SU-DHL-6 (cell line): Measurements from ENCODE around the gene NELL2.
A peak's percentile ranks its signal among the peaks of the same experiment; 100 is the strongest.
"Not testable (repeated sequence)": the region's sequence is repeated elsewhere in the genome, so short reads cannot be mapped to it uniquely, and the experiment has no call there.

Source experiments
- H2AFZ ChIP-seq: fragments of 200-600 bp; sonication (generic); 2 replicates; pipeline ENCODE4 v1.6.1; 2014; ENCODE audit warnings: low read depth, mild to moderate bottlenecking, moderate library complexity, mixed read lengths, antibody characterized with exemption, low read length; ENCODE audit not compliant: severe bottlenecking
- H3F3A ChIP-seq: fragments of 200-600 bp; shearing (Covaris generic); 2 replicates; pipeline ENCODE4 v1.6.0; 2016; ENCODE audit warnings: antibody characterized with exemption, mild to moderate bottlenecking; ENCODE audit not compliant: insufficient read depth
- H3K27ac ChIP-seq: fragments of 200-600 bp; sonication (generic); 2 replicates; pipeline ENCODE4 v1.5.1; 2016; ENCODE audit warnings: low read depth, mild to moderate bottlenecking, low read length, moderate library complexity, mixed read lengths
- H3K27me3 ChIP-seq: fragments of 200-600 bp; sonication (generic), shearing (Covaris generic); 2 replicates; pipeline ENCODE4 v1.6.0; 2014; ENCODE audit warnings: mild to moderate bottlenecking, low read length
- H3K36me3 ChIP-seq: fragments of 200-600 bp; sonication (generic); 2 replicates; pipeline ENCODE4 v1.6.1; 2014; ENCODE audit warnings: mild to moderate bottlenecking, low read length, mixed read lengths
- H3K4me2 ChIP-seq: fragments of 300-600, 200-600 bp; shearing (Covaris generic), sonication (generic); 2 replicates; pipeline ENCODE4 v1.6.0; 2014; ENCODE audit warnings: low read length, low read depth, mild to moderate bottlenecking; ENCODE audit not compliant: poor library complexity, severe bottlenecking
- H3K4me3 ChIP-seq: fragments of 200-600 bp; sonication (generic); 2 replicates; pipeline ENCODE4 v1.5.1; 2014; ENCODE audit warnings: antibody characterized with exemption, low read length, mild to moderate bottlenecking, mixed read lengths; ENCODE audit not compliant: insufficient read depth, poor library complexity, severe bottlenecking
- H3K79me2 ChIP-seq: fragments of 200-600 bp; sonication (generic); 2 replicates; pipeline ENCODE4 v1.6.1; 2014; ENCODE audit warnings: mild to moderate bottlenecking, low read length, moderate library complexity; ENCODE audit not compliant: insufficient read depth
- H3K9ac ChIP-seq: fragments of 200-600 bp; sonication (generic); 2 replicates; pipeline ENCODE4 v1.7.0; 2014; ENCODE audit warnings: mild to moderate bottlenecking, low read length
- H3K9me2 ChIP-seq: fragments of 200-600 bp; sonication (generic); replicated peaks from 2 replicates; pipeline ENCODE4 v1.6.1; 2014; ENCODE audit warnings: low read length; ENCODE audit not compliant: insufficient read depth
- H3K9me3 ChIP-seq: fragments of 200-600 bp; sonication (generic); 2 replicates; pipeline ENCODE4 v1.6.1; 2014; ENCODE audit warnings: low read length, mixed read lengths; ENCODE audit not compliant: insufficient read depth
- H4K20me1 ChIP-seq: fragments of 200-600 bp; sonication (generic); 2 replicates; pipeline ENCODE4 v1.6.1; 2014; ENCODE audit warnings: low read depth, mild to moderate bottlenecking, antibody characterized with exemption, low read length, moderate library complexity, mixed read lengths
- EZH2phosphoT487 ChIP-seq: fragments of 200-600 bp; sonication (generic), shearing (Covaris generic); conservative IDR thresholded peaks from 2 replicates; pipeline ENCODE4 v1.6.1; 2018; ENCODE audit warnings: mild to moderate bottlenecking, antibody characterized with exemption, low read length, moderate library complexity, mixed read lengths
- TF ChIP-seq, protein P1 (sequence below): fragments of 200-600 bp; sonication (generic); IDR thresholded peaks from one replicate; pipeline ENCODE4 v1.5.1; 2017; ENCODE audit warnings: antibody characterized with exemption, mild to moderate bottlenecking, low read length, moderate library complexity; ENCODE audit not compliant: insufficient read depth, poor library complexity, severe bottlenecking

The NELL2 gene

DNA sequence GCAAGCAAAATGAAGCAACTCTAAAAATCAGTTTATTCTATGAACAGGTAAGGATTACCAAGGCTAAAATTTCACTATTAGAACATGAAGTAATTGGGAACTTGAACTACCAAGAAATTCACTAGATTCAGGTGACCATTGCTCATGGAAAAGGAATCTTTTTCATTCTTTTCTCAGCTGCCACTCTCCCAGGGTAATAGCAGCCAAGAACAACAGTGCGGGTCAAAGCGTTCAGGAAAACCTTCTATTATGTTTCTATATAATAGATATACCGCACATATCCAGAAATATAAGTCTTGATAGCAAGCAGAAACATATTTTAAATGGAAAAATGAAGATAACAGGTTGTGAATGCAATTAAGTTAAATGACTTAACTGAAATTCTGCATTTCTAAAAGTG is 125.6 kb downstream of the NELL2 start:
- Histone ChIP-seq H3F3A (0 out of 2 replicates have a peak, but pooled peaks cover 3% of the 10 kb centered on the region), H3K27me3 (no peaks in the 10 kb centered on the region)

DNA sequence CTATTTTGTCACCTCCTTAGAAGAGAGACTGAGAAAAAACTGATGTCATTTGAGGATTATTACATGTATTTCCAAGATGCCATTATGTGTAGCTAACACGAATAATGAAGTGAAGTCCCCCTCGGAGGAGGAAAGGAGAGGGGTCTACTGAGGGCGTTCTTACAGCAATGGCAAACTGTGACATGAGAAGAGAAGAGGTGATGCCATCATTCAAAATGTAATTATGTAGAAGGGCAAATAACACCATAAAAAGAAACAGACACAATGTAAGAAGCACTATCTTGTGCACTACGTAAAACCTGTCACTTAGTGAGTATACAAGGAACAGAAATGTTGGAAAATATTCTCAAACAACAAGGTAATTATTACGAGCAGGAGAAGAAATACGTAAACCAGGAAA is 126.5 kb downstream of the NELL2 start:
- Histone ChIP-seq H3K79me2 (no peaks in the 10 kb centered on the region), H3K4me2 (peak overlapping the region; percentile 52), H3K27me3 (no peaks in the 10 kb centered on the region), H3K9me2 (no peaks in the 10 kb centered on the region), H3F3A (0 out of 2 replicates have a peak, but pooled peaks cover 3% of the 10 kb centered on the region), H3K27ac (peak overlapping the region; percentile 38; the same call in 1 of the 2 replicates), H3K9ac (peak overlapping the region; percentile 13; the same call in 1 of the 2 replicates), H4K20me1 (no peaks in the 10 kb centered on the region), H3K36me3 (no peaks in the 10 kb centered on the region), H2AFZ (peak overlapping the region; percentile 8), H3K9me3 (no peaks in the 10 kb centered on the region), H3K4me3 (no peak overlapping the region)
- no peak for TF ChIP-seq EZH2phosphoT487
- TF ChIP-seq, protein P1, sequence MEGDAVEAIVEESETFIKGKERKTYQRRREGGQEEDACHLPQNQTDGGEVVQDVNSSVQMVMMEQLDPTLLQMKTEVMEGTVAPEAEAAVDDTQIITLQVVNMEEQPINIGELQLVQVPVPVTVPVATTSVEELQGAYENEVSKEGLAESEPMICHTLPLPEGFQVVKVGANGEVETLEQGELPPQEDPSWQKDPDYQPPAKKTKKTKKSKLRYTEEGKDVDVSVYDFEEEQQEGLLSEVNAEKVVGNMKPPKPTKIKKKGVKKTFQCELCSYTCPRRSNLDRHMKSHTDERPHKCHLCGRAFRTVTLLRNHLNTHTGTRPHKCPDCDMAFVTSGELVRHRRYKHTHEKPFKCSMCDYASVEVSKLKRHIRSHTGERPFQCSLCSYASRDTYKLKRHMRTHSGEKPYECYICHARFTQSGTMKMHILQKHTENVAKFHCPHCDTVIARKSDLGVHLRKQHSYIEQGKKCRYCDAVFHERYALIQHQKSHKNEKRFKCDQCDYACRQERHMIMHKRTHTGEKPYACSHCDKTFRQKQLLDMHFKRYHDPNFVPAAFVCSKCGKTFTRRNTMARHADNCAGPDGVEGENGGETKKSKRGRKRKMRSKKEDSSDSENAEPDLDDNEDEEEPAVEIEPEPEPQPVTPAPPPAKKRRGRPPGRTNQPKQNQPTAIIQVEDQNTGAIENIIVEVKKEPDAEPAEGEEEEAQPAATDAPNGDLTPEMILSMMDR, result no peak

More for the DNA sequence above, 125.6 kb downstream of the NELL2 start:
- no peaks in the 10 kb centered on the region for H3K9me2 ChIP-seq
- H2AFZ ChIP-seq, result no peak overlapping the region
- no peaks in the 10 kb centered on the region for H3K9me3 ChIP-seq
- no peaks in the 10 kb centered on the region for H4K20me1 ChIP-seq
- peak overlapping the region; percentile 52 for H3K4me2 ChIP-seq
- TF ChIP-seq, protein P1, result no peak
- no peak for TF ChIP-seq EZH2phosphoT487
- H3K9ac ChIP-seq, result 0 out of 2 replicates have a peak overlapping the region, but pooled peaks have one; percentile 13
- H3K4me3 ChIP-seq, result no peak overlapping the region
- no peaks in the 10 kb centered on the region for H3K36me3 ChIP-seq
- H3K79me2 ChIP-seq, result no peaks in the 10 kb centered on the region
- H3K27ac ChIP-seq, result 0 out of 2 replicates have a peak overlapping the region, but pooled peaks have one; percentile 10

DNA sequence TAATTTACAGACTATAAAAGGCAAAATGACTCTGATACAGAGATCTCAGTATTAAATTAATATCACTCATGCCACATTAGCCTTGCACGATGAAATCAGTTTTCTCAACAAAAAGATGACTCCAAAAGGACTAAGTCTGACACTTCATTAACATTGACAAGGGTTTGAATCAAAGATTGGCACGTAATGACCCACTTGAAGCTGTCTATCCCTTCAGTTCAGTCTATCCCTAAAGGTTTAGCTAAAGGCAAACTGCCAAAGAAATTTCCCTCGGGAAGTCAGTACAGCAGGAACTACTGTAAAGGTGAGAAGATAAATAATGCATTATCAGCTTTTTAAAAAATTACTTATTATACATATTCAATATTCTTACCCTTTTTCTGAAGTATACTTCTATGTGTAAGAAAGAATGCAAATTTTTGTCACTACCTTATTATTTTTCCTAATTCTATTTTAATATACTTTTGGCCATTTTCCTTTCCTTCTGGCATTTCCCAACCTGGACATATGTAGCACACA is 127.1 kb downstream of the NELL2 start:
- Histone ChIP-seq H3K36me3 (no peaks in the 10 kb centered on the region), H3K27me3 (no peaks in the 10 kb centered on the region), H3K79me2 (no peaks in the 10 kb centered on the region), H3K9me2 (no peaks in the 10 kb centered on the region), H4K20me1 (no peaks in the 10 kb centered on the region), H2AFZ (no peak overlapping the region), H3K9me3 (no peaks in the 10 kb centered on the region), H3K4me3 (no peak overlapping the region), H3K4me2 (no peak overlapping the region), H3K27ac (peak overlapping the region; percentile 17; the same call in 1 of the 2 replicates), H3F3A (0 out of 2 replicates have a peak, but pooled peaks cover 3% of the 10 kb centered on the region), H3K9ac (no peak overlapping the region)
- TF ChIP-seq EZH2phosphoT487, result no peak
- TF ChIP-seq, protein P1, result no peak

DNA sequence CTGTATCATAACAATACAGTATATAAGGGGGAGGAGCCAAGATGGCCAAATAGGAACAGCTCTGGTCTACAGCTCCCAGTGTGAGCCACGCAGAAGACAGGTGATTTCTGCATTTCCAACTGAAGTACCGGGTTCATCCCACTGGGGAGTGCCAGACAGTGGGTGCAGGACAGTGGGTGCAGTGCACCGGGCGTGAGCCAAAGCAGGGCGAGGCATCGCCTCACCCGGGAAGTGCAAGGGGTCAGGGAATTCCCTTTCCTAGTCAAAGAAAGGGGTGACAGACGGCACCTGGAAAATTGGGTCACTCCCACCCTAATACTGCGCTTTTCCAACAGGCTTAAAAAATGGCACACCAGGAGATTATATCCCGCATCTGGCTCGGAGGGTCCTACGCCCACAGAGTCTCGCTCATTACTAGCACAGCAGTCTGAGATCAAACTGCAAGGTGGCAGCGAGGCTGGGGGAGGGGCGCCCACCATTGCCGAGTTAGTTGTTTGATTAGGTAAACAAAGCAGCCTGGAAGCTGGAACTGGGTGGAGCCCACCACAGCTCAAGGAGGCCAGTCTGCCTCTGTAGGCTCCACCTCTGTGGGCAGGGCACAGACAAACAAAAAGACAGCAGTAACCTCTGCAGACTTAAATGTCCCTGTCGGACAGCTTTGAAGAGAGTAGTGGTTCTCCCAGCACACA is 134.7 kb downstream of the NELL2 start:
- not testable (repeated sequence) for H3K36me3 ChIP-seq, H3K9me3 ChIP-seq, H4K20me1 ChIP-seq, H3K9me2 ChIP-seq, H3K79me2 ChIP-seq, H3K27me3 ChIP-seq, H3F3A ChIP-seq, H3K27ac ChIP-seq, H3K4me2 ChIP-seq, H3K9ac ChIP-seq, H2AFZ ChIP-seq, H3K4me3 ChIP-seq
